Inferior parietal cortex (tissue), 1 donor: Measurements from ENCODE around the gene YRDC.

Source experiments
- DNase-seq: peaks from one replicate; pipeline ENCODE4 v3.0.0-alpha.2; 2016; ENCODE audit errors: extremely low spot score

The YRDC gene, protein sequence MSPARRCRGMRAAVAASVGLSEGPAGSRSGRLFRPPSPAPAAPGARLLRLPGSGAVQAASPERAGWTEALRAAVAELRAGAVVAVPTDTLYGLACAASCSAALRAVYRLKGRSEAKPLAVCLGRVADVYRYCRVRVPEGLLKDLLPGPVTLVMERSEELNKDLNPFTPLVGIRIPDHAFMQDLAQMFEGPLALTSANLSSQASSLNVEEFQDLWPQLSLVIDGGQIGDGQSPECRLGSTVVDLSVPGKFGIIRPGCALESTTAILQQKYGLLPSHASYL

DNA sequence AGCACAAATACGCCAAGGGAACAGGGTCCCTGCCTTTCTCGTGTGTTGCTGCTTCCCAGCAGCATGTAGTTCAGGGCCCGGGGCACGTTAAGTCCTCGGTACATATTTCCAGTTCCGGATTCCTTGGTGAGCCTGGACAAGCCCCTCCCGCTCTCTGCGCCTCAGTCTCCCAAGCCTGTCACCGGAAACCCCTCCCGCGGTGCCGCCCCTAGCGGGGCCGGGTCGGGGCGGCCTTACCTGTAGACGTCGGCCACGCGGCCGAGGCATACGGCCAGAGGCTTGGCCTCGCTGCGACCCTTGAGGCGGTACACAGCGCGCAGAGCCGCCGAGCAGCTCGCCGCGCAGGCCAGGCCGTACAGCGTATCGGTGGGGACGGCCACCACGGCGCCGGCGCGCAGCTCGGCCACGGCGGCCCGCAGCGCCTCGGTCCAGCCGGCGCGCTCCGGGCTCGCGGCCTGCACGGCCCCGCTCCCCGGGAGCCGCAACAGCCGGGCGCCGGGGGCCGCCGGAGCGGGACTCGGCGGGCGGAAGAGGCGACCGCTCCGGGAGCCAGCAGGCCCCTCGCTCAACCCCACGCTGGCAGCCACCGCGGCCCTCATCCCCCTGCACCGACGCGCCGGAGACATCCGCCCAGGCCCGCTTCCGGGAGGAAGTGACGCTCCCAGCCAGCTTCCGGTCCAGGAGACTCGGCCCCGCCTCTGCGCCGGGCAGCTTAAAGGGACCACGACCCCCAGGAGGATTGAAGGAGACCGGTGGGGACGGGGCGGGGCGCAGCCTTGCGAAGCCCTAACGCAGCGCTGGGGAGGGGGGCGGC lies at the start of gene YRDC, which contains the start of gene C1orf122:
Gene YRDC (minus strand): TSS at position 654 of the 814 bp plus-strand sequence. CDS start 28 bp downstream, at position 626.
Gene C1orf122 (plus strand): TSS at position 236 of the 814 bp plus-strand sequence. CDS start 615 bp downstream, outside the sequence.
- DNase-seq, result peak; percentile 95

DNA sequence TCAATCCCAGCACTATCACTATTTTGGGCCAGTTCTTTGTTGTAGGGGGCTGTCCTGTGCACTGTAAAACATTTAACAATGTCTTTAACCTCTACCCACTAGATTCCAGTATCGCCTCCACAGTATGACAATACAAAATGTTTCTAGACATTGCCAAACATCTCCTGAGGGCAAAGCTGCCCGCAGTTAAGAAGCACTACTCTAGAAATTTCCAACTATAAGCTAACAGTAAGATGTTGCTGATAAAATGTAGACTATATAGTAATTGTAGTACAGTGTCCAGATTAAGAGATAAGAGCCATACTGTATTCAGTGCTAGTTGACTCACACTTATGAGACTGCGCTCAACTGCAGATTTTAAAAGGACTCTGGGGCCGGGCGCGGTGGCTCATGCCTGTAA lies 46.4 kb upstream of the YRDC start:
- no peak for DNase-seq

DNA sequence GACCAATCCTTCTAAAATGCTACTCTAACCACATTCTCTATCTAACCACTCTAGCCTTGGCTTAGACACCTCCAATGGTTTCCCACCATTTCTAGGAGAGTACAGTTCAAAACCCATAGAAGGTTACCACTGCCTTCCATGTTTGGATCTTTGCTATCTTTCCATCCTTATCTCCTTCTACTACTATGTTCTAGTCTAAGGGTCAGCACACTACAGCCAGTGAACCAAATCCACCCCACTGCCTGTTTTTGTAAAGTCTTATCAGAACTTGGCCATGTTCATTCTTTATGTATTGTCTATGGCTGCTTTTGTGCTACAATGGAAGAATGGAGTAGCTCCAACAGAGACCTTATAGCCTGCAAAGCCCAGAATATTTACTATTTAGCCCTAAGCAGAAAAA lies 45.1 kb upstream of the YRDC start:
- DNase-seq, result no peak

DNA sequence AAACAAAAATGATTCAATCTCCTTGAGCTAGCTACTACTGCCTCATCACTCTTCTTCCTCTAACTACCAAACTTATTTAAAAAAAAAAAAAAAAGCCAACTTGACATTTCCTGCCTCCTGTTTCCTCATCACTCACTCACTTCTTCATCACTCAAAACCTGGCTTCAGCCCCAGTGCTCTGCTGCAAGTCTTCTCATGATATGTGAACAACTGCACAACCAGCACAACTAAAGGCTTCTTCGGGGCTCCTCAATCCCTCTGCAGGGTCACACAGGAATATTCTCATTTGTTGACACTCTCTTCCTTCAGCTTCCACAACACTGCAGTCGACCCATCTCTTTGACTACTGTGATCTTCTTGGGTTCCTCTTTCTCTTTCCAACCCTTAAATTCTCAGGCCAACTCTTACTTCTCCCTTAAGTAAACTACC lies 43.8 kb upstream of the YRDC start:
- no peak for DNase-seq

DNA sequence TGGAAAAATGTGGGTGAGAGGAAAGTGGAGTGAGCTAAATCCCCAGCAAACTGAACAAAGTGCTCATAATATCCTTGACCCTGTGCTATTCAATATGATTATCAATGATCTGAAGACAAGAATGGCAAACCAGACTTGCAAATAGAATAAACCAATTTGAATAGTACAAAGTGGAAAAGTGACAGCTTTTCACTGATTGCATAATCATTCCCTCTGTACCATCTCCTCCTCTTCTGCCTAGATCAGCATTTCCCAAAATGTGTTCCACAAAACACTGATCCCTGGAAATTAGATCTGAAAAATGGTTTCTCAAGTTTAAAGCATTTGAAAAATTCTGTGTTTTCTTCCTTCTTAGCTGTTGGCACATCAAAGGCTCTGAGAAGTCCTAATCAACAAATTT lies 43.3 kb upstream of the YRDC start:
- DNase-seq, result no peak

DNA sequence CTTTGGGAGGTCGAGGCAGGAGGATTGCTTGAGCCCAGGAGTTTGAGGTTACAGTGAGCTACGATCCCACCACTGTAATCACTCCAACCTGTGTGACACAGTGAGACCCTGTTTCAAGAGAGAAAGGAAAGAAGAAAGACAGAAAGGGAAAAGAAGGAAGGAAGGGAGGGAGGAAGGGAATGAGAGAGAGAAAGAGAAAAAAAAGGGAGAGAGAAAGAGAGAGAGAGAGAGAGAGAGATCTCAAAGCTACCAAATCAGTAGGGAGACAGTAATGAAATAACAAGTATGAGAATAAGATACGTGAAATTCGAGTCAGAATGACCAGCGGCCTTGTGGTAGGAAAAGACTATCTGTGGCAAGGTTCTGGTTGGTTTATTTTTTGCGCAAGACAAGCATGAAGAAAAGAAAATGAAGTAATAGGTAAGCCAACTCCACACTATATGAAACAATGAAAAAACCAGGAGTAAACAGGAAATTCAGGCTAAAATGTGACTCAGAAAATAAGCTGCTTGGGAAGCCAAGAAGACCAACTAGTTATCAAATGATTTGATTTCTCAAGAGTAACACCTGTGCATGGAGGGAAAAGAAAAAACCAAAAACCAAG lies 42.4 kb upstream of the YRDC start:
- no peak for DNase-seq

DNA sequence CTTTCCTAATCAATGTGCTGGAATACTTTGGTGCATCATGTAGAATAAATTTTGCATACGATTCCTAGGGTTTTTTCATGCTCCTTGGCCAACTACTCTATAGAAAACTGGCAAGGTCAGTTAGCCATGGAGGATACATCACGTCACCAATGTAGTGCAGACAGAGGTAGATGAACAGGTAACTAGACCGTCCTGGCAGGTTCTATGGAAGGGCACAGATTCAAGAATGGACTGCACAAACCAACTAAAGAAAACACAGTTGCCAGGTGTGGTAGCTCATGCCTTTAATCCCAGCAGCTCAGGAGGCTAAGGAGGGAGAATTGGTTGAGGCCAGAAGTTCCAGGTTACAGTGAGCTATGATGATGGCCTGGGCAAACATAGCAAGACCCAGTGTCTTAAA lies 41.5 kb upstream of the YRDC start:
- DNase-seq, result no peak

DNA sequence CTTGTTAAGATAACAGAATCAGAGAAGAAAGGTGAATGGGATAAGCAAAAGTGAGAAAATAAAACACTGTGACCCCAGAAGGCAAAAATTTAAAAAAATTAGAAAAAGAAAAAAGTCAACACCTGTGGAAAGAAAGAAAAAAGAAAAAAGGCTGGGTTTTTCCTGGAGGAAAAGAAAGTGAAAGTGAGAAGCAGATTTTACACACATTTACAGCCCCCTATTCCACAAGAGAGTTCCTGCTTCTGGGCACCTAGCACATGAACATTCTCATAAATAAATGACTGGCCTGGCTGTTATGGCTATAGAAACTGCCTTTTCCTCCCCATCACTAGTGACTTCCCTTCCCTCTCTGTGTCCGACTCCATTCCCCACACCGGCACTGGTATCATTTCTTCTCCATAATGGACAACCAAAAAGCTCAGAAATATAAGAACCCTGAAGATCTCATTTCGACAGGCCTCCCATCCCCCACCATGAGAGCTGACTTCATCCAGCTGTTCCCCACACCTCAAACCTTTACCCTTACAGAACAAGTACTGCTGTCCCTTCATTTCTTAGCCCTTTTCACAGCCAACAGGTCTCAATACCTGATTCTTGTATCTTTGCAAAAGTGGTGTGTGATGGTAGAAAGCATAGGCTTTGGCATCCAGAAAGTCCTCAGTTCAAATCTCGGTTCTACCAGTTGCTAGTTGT lies 38.8 kb upstream of the YRDC start:
- DNase-seq, result no peak

DNA sequence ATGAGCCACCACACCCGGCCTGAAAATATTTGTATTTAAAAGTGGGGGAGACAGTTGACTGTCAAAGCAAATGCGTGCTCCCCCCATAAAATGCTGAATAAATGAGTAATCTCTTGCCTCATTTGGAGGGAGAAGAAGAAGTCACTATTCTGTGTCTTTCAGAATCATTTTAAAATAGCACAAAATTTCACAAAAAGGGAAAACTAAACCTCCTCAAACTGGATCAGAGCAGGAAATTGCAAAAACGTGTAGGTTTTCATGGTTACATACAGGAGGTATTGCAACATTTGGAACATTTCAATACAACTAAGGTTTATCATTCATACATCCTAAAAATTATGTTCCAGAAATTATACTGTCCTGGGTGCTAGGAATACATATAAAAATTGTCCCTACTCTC lies 37.8 kb upstream of the YRDC start:
- DNase-seq, result no peak

DNA sequence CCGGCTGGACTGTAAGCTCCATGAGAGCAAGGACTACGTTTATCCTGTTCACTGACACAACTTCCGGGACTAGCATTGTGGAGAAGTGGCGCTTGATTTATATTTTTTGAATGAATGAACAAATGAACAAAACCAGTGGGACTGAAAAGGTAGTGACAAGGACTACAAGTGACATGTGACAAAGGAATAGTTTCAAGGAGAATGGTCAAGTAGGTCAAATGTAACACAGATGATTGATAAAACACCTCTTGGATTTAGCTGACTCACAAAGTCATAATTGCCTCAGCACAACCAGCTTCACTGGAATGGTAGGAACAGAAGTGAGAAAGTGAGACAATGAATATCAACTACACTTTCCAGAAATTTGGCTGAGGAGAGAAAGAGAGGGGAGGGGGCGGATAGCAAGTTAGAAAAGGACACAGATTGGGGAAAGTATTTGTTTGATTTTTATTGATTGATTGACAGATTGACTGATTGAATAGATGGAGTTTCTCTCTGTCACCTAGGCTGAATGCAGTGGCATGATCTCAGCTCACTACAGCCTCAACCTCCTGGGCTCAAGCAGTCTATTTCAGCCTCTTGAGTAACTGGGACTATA lies 37.1 kb upstream of the YRDC start:
- no peak for DNase-seq

DNA sequence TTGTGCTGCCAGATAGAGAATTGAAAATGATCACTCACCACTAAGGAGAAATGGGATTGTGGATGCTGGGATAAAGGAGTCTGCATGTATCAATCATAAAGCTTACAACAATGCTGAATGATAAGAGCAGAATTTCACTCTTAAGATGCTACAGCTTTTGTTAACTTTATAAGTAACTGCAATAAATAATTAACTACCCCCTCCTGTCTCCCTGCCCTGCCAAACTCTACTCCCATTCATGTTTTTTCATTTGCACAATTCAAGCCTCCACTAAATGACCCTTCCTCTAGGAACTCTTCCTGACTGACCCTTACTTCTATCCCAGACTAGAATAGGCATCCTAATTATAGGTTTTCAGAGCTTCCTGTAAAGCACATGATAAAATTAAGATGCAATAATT lies 36.5 kb upstream of the YRDC start:
- no peak for DNase-seq

DNA sequence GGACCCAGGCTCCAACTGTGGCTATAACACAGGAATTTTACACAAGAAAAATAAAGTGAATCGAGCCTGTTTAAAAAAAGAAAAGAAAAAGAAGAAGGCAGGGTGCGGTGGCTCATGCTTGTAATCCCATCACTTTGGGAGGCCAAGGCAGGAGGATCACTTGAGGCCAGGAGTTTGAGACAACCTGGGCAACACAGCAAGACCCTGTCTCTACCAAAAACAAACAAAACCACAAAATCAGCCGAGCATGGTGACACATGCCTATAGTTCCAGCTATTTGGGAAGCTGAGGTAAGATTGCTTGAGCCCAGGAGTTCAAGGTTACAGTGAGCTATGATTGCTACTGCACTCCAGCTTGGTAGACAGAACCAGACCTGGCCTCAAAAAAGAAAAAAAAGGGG lies 33.6 kb upstream of the YRDC start:
- DNase-seq, result no peak

DNA sequence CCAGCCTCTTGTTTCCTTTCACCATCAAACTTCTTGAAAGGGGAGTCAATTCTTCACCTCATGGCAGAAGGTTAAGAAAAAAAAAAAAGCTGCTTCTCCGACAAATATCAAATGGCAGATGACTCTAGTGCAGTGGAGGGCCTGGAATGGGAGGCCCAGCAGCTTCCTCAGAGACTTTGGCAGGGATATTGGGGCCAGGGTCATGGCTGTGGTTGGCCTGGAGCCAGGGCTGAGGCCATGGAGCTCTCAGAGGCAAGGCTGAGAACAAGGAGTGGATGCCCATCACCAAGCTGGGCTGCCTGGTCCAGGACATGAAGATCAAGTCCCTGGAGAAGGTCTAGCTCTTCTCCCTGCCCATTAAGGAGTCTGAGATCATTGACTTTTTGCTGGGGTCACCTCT lies 32.7 kb upstream of the YRDC start:
- no peak for DNase-seq

DNA sequence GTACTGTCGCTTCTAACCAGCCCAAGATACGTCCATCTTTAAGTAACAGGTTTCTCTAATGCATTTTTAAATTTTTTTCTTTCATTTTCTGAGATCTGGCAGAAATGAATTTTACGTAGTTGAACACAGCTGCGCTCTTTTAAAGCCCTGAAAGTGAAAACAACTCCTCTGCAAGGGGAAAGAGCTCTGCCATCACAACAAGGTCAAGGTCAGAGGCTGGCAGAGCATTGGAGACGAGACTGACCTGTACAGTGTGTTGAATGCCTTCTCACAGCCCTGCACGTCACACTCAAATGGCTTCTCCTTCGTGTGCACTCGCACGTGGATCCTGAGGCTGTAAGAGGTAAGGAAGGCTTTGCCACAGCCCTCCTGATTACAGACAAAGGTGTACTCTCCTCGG lies 31.7 kb upstream of the YRDC start:
- no peak for DNase-seq

DNA sequence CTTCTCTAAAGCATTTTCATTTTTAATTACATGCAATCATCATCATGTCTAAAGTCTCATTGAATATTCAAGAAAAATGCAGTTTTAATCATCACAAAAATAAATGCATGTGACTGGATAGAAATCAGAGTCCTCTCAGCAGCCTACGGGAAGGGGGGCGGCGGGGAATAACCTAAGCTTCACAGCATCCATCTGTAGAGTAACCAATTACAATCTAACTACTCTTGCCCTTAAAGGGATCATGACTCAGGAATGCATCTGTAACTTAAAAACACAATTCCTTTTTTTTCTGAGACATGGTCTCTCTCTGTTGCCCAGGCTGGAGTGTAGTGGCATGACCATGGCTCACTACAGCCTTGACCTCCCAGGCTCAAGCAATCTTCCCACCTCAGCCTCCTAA lies 28.8 kb upstream of the YRDC start:
- DNase-seq, result no peak

DNA sequence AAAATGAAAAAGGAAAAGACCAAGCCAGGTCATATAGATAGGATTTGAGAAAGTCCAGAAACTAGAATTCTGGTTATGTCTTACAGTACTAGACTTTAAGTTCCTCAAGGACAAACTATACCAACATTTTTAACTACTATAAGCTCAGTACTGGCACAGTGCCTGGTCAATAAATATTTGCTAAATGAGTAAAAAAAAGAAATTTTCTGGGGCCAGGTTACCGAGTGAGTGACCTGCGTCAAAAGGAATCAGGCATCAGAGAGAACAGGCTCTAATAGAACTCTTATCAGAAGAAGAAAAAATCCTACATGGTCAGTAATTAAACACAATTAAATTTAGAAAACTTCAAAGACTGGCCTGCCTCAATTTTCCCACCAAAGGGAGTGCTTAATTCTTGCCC lies 23.8 kb upstream of the YRDC start:
- DNase-seq, result no peak

DNA sequence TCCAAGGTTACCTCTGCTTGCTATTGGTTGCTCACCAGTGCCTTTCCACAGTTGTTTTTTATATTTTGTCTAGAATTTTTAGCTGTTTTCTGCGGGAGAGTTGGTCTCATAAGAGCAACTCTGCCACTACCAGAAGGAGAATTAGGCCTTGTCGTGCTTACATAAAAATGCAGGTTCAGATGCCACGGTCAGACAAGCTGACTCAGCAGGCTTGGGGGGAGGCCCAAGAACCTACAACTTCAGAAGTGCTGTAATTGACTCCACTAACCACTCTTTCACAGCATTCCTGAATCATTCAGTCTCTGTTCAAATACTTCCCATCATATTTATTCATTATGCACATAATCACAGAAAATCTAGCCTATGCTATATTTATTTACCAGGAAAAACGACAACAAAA lies 23.1 kb upstream of the YRDC start:
- no peak for DNase-seq

DNA sequence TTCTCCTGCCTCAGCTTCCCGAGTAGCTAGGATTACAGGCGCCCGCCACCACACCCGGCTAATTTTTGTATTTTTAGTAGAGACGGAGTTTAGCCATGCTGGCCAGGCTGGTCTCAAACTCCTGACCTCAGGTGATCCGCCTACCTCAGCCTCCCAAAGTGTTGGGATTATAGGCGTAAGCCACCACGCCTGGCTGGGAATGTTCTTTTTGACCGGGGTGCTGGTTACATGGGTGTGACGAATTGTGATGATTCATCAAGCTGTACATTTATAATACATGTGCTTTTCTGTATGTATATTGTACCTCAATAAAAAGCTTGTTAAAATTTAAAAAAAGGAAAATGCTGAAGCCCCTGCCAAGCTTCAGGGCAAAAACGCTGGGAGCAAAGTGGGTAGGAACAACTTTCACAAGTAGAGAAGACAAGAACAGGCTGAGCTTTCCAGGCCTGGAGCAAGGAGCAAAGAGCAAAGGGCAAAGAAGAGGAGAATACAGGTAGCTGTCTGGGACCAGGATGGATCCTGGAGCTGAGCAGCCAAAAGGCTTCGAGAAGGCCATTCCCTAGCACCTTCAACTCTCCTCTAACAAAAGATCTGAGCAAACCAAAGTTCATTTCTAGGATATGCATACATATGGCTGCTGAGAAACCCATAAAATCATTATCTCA lies 20.5 kb upstream of the YRDC start:
- DNase-seq, result no peak

DNA sequence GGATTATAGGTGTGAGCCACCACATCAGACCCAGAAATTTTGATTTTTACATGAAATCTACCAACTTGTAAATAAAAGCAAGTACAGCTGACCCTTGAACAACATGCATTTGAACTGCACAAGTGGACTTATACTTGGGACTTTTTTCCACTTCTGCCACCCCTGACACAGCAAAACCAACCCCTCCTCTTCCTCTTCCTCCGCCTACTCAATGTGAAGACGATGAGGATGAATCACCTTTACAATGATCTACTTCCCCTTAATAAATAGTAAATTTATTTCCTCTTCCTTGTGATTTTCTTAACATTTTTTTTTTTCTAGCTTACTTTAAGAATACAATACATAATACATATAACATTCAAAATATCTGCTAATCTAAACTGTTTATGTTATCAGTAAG lies 17.5 kb upstream of the YRDC start:
- no peak for DNase-seq

DNA sequence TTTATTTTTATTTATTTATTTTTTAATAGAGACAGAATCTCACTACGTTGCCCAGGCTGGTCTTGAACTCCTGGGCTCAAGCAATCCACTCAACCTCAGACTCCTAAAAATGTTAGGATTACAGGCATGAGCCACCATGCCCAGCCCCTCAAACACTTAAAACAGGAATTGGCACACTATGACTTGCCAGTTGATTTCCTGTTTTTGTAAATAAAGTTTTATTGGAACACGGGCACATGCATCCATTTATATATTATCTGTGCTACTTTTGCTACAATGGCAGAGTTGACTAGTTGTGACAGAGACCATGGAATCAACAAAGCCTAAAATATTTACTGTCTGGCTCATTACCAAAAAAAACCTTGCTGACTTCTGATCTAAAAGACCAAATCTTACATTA lies 16.0 kb upstream of the YRDC start:
- DNase-seq, result no peak
